Subcutaneous abdominal adipose tissue (tissue), 5 donors: ENCODE data around the gene SLC35A1.

Source experiments
- H3K27ac ChIP-seq: one replicate; pipeline ENCODE4 v1.7.0; 2013; ENCODE audit warnings: low read depth, mild to moderate bottlenecking, inconsistent platforms, low read length, moderate library complexity
- H3K27me3 ChIP-seq, 5 donors: one replicate each; pipeline ENCODE4 v1.7.0; 2013; ENCODE audit warnings: low read length in 5 of 5, inconsistent platforms in 1 of 5; ENCODE audit not compliant: control insufficient read depth in 5 of 5, insufficient read depth in 4 of 5
- H3K36me3 ChIP-seq, 5 donors: one replicate each; pipeline ENCODE4 v1.7.0; 2013; ENCODE audit warnings: low read length in 5 of 5; ENCODE audit not compliant: control insufficient read depth in 5 of 5, insufficient read depth in 5 of 5
- H3K4me1 ChIP-seq, 5 donors: one replicate each; pipeline ENCODE4 v1.7.0; 2013; ENCODE audit warnings: low read length in 5 of 5, mild to moderate bottlenecking in 3 of 5, moderate library complexity in 1 of 5; ENCODE audit not compliant: control insufficient read depth in 5 of 5, insufficient read depth in 5 of 5
- H3K4me3 ChIP-seq, 5 donors: one replicate each; pipeline ENCODE4 v1.7.0; 2013; ENCODE audit warnings: low read length in 5 of 5, low read depth in 1 of 5
- H3K9ac ChIP-seq, 5 donors: one replicate each; pipeline ENCODE4 v1.7.0; 2013; ENCODE audit warnings: low read length in 5 of 5, mild to moderate bottlenecking in 4 of 5, moderate library complexity in 3 of 5
- H3K9me3 ChIP-seq, 5 donors: one replicate each; pipeline ENCODE4 v1.7.0; 2013; ENCODE audit warnings: low read length in 5 of 5; ENCODE audit not compliant: control insufficient read depth in 5 of 5
- donor health status: healthy.
- donor health status: healthy.
- donor health status: healthy.
- donor health status: healthy.
- donor health status: healthy.

Gene SLC35A1

GRCh38 chr6:87518453-87518852, 45.7 kb downstream of the SLC35A1 start:
- Histone ChIP-seq H3K27ac (no peak overlapping the region), H3K9ac (no peak overlapping the region), H3K27me3 (no peaks in the 10 kb centered on the region), H3K4me3 (no peak overlapping the region), H3K4me1 (no peaks in the 10 kb centered on the region), H3K36me3 (peaks cover 59 to 66% (median 61%) of the 10 kb centered on the region in 5 donors), H3K9me3 (no peaks in the 10 kb centered on the region)

GRCh38 chr6:87522686-87523085, 49.9 kb downstream of the SLC35A1 start:
- peaks cover 32 to 54% (median 38%) of the 10 kb centered on the region in 5 donors for H3K36me3 ChIP-seq
- H3K27ac ChIP-seq: no peak overlapping the region
- no peaks in the 10 kb centered on the region for H3K9me3 ChIP-seq
- no peaks in the 10 kb centered on the region for H3K27me3 ChIP-seq
- H3K9ac ChIP-seq: no peak overlapping the region
- H3K4me1 ChIP-seq: peaks cover 0 to 3% (median 0%) of the 10 kb centered on the region in 5 donors
- H3K4me3 ChIP-seq: no peak overlapping the region

- no peak overlapping the region for H3K9ac ChIP-seq
- no peaks in the 10 kb centered on the region for H3K9me3 ChIP-seq
- H3K4me3 ChIP-seq: no peak overlapping the region
- peaks cover 0 to 3% (median 0%) of the 10 kb centered on the region in 5 donors for H3K4me1 ChIP-seq
- H3K27ac ChIP-seq: no peak overlapping the region
- peaks cover 11 to 32% (median 19%) of the 10 kb centered on the region in 5 donors for H3K36me3 ChIP-seq
- no peaks in the 10 kb centered on the region for H3K27me3 ChIP-seq
Measured at GRCh38 chr6:87529221-87529620, 56.4 kb downstream of the SLC35A1 start.

- H3K4me1 ChIP-seq: peaks cover 0 to 5% (median 5%) of the 10 kb centered on the region in 5 donors
- H3K27me3 ChIP-seq: no peaks in the 10 kb centered on the region
- no peaks in the 10 kb centered on the region for H3K9me3 ChIP-seq
- no peak overlapping the region for H3K27ac ChIP-seq
- H3K9ac ChIP-seq: no peak overlapping the region
- peaks cover 14 to 27% (median 17%) of the 10 kb centered on the region in 5 donors for H3K36me3 ChIP-seq
- H3K4me3 ChIP-seq: no peak overlapping the region
Measured at GRCh38 chr6:87534377-87535047, 61.7 kb downstream of the SLC35A1 start.

- H3K36me3 ChIP-seq: peaks cover 5 to 19% (median 12%) of the 10 kb centered on the region in 5 donors
Measured at GRCh38 chr6:87538510-87539260, 65.9 kb downstream of the SLC35A1 start.

GRCh38 chr6:87539554-87539953, 66.8 kb downstream of the SLC35A1 start:
- Histone ChIP-seq H3K36me3 (peaks cover 11 to 22% (median 15%) of the 10 kb centered on the region in 5 donors), H3K4me1 (peaks cover 0 to 22% (median 9%) of the 10 kb centered on the region in 5 donors), H3K27me3 (no peaks in the 10 kb centered on the region), H3K27ac (no peak overlapping the region), H3K9ac (no peak overlapping the region), H3K4me3 (no peak overlapping the region), H3K9me3 (no peaks in the 10 kb centered on the region)

More at GRCh38 chr6:87538510-87539260, 65.9 kb downstream of the SLC35A1 start:
- no peak overlapping the region for H3K4me3 ChIP-seq
- no peaks in the 10 kb centered on the region for H3K9me3 ChIP-seq
- H3K4me1 ChIP-seq: peaks cover 0 to 22% (median 9%) of the 10 kb centered on the region in 5 donors
- H3K27ac ChIP-seq: no peak overlapping the region
- no peaks in the 10 kb centered on the region for H3K27me3 ChIP-seq
- no peak overlapping the region for H3K9ac ChIP-seq

GRCh38 chr6:87540539-87540938, 67.8 kb downstream of the SLC35A1 start:
- no peak overlapping the region for H3K27ac ChIP-seq
- no peak overlapping the region for H3K9ac ChIP-seq
- no peaks in the 10 kb centered on the region for H3K9me3 ChIP-seq
- peak overlapping the region in 2 of 5 donors; percentile 19 to 53 for H3K4me3 ChIP-seq
- peaks cover 0 to 22% (median 9%) of the 10 kb centered on the region in 5 donors for H3K4me1 ChIP-seq
- no peaks in the 10 kb centered on the region for H3K27me3 ChIP-seq
- peaks cover 14 to 27% (median 18%) of the 10 kb centered on the region in 5 donors for H3K36me3 ChIP-seq

GRCh38 chr6:87541041-87541440, 68.3 kb downstream of the SLC35A1 start:
- H3K36me3 ChIP-seq: peaks cover 14 to 29% (median 22%) of the 10 kb centered on the region in 5 donors
- H3K4me3 ChIP-seq: no peak overlapping the region
- no peak overlapping the region for H3K27ac ChIP-seq
- peaks cover 0 to 22% (median 9%) of the 10 kb centered on the region in 5 donors for H3K4me1 ChIP-seq
- no peaks in the 10 kb centered on the region for H3K9me3 ChIP-seq
- no peaks in the 10 kb centered on the region for H3K27me3 ChIP-seq
- no peak overlapping the region for H3K9ac ChIP-seq

GRCh38 chr6:87541744-87542143, 69.0 kb downstream of the SLC35A1 start:
- Histone ChIP-seq H3K9ac (no peak overlapping the region), H3K27ac (no peak overlapping the region), H3K4me3 (no peak overlapping the region), H3K27me3 (no peaks in the 10 kb centered on the region), H3K4me1 (peaks cover 0 to 21% (median 9%) of the 10 kb centered on the region in 5 donors), H3K36me3 (peaks cover 14 to 33% (median 25%) of the 10 kb centered on the region in 5 donors), H3K9me3 (no peaks in the 10 kb centered on the region)
